H1 (cell line): Measurements from ENCODE around the gene SPDYE2B. TPM values are rescaled to one million over a fixed set of nuclear protein-coding genes. Genes with fewer than 3 reads are reported as not detected.
"Not testable (repeated sequence)": the region's sequence is repeated elsewhere in the genome, so short reads cannot be mapped to it uniquely, and the experiment has no call there.

Source experiments
- CTCF ChIA-PET: fragments of 300-600 bp; sonication (Branson Sonifier 250); formaldehyde crosslinking; loops from one replicate; lab custom pipeline; 2021; ENCODE audit not compliant: partially characterized antibody; lab: Charles Lee
- POLR2A ChIA-PET: fragments of 300-600 bp; sonication (Branson Sonifier 250); formaldehyde crosslinking; loops from one replicate; lab custom pipeline; 2021; ENCODE audit warnings: inconsistent platforms; ENCODE audit not compliant: partially characterized antibody; lab: Charles Lee
- DNase-seq, 2 experiments: peaks; one replicate each; pipeline versions ENCODE4 v3.0.0 to v3.0.0-alpha.2; 2010 to 2022; ENCODE audit warnings: low spot score in 2 of 2, low read depth in 1 of 2, mixed read lengths in 1 of 2
- FAIRE-seq: peaks from 2 replicates; lab custom pipeline; 2011; peaks lifted over from hg19 to GRCh38; lab: Jason Lieb, UNC
- H2AFZ ChIP-seq: 2 replicates; pipeline ENCODE4 v1.8.1; 2012; ENCODE audit warnings: low read length, inconsistent platforms
- H2AK5ac ChIP-seq: 2 replicates; pipeline ENCODE4 v1.6.1; 2013; ENCODE audit warnings: low read depth, low read length
- H2BK120ac ChIP-seq: replicated peaks from 2 replicates; pipeline ENCODE3; 2013; ENCODE audit warnings: low read depth, low read length, inconsistent platforms
- H2BK12ac ChIP-seq: 2 replicates; pipeline ENCODE4 v1.6.1; 2013; ENCODE audit warnings: low read depth, low read length
- H2BK15ac ChIP-seq: 2 replicates; pipeline ENCODE4 v1.6.1; 2013; ENCODE audit warnings: low read length
- H2BK20ac ChIP-seq: 2 replicates; pipeline ENCODE4 v1.6.1; 2013; ENCODE audit warnings: low read length
- H2BK5ac ChIP-seq: 2 replicates; pipeline ENCODE4 v1.6.1; 2013; ENCODE audit warnings: low read depth, low read length
- H3K14ac ChIP-seq: 2 replicates; pipeline ENCODE4 v1.6.1; 2013; ENCODE audit warnings: inconsistent platforms; ENCODE audit not compliant: insufficient read length
- H3K18ac ChIP-seq: 2 replicates; pipeline ENCODE4 v1.6.1; 2013; ENCODE audit warnings: low read length; ENCODE audit errors: extremely low read depth
- H3K23ac ChIP-seq: 2 replicates; pipeline ENCODE4 v1.6.1; 2013; ENCODE audit warnings: inconsistent platforms; ENCODE audit not compliant: insufficient read length
- H3K23me2 ChIP-seq: 2 replicates; pipeline ENCODE4 v1.6.1; 2013; ENCODE audit warnings: low read depth, low read length
- H3K27ac ChIP-seq: 2 replicates; pipeline ENCODE4 v1.6.1; 2011; ENCODE audit warnings: low read depth, low read length, inconsistent platforms
- H3K27me3 ChIP-seq, 4 experiments: replicated peaks in 1 of 4; 1 replicate in 1 of 4; 2 replicates in 3 of 4; pipeline versions ENCODE4 v1.6.1 to v1.8.1; 2011 to 2013; ENCODE audit warnings: low read length in 3 of 4, mild to moderate bottlenecking in 3 of 4, inconsistent platforms in 2 of 4, mixed read lengths in 2 of 4, moderate library complexity in 1 of 4; ENCODE audit not compliant: control insufficient read depth in 3 of 4, insufficient read depth in 3 of 4; ENCODE audit errors: extremely low read depth in 1 of 4
- H3K36me3 ChIP-seq, 4 experiments: 2 replicates each; pipeline versions ENCODE4 v1.6.1 to v1.8.1; 2011 to 2013; ENCODE audit warnings: mild to moderate bottlenecking in 4 of 4, low read length in 3 of 4, moderate library complexity in 2 of 4, control low read depth in 1 of 4, inconsistent platforms in 1 of 4; ENCODE audit not compliant: insufficient read depth in 4 of 4, control insufficient read depth in 2 of 4
- H3K4ac ChIP-seq: replicated peaks from 2 replicates; pipeline ENCODE3; 2013; ENCODE audit warnings: low read length, low read depth, mixed read lengths, inconsistent platforms; ENCODE audit not compliant: insufficient read length
- H3K4me1 ChIP-seq, 4 experiments: replicated peaks in 1 of 4; 1 replicate in 1 of 4; 2 replicates in 3 of 4; pipeline versions ENCODE4 v1.6.1 to v1.8.1; 2011 to 2013; ENCODE audit warnings: low read length in 3 of 4, inconsistent platforms in 2 of 4, mixed read lengths in 1 of 4; ENCODE audit not compliant: insufficient read depth in 4 of 4, control insufficient read depth in 3 of 4
- H3K4me2 ChIP-seq, 2 experiments: 2 replicates each; pipeline versions ENCODE4 v1.6.1 to v1.8.1; 2011 to 2013; ENCODE audit warnings: low read depth in 2 of 2, low read length in 2 of 2, control low read depth in 1 of 2, inconsistent platforms in 1 of 2, mild to moderate bottlenecking in 1 of 2; ENCODE audit not compliant: insufficient read depth in 1 of 2
- H3K4me3 ChIP-seq, 4 experiments: fragments of 200-600, 300-600 bp in 1 of 4; sonication (generic), shearing (Covaris generic), sonication (Bioruptor Twin) in 1 of 4; 2 replicates each; pipeline versions ENCODE4 v1.5.1 to v1.8.1; 2011 to 2016; ENCODE audit warnings: low read length in 4 of 4, low read depth in 3 of 4, control low read depth in 2 of 4, inconsistent platforms in 2 of 4, mild to moderate bottlenecking in 2 of 4, mixed read lengths in 1 of 4, moderate library complexity in 1 of 4; ENCODE audit not compliant: insufficient read depth in 2 of 4; ENCODE audit errors: extremely low read depth in 1 of 4
- H3K56ac ChIP-seq: replicated peaks from 2 replicates; pipeline ENCODE3; 2013; ENCODE audit warnings: low read depth, mild to moderate bottlenecking, mixed read lengths, low read length, inconsistent platforms; ENCODE audit not compliant: insufficient read length
- H3K79me1 ChIP-seq: 2 replicates; pipeline ENCODE4 v1.6.1; 2013; ENCODE audit warnings: low read depth, low read length, control low read depth
- H3K79me2 ChIP-seq, 2 experiments: 2 replicates each; pipeline versions ENCODE4 v1.6.1 to v1.8.1; 2012 to 2013; ENCODE audit warnings: low read length in 2 of 2, mild to moderate bottlenecking in 2 of 2, inconsistent platforms in 1 of 2; ENCODE audit not compliant: insufficient read depth in 2 of 2, control insufficient read depth in 1 of 2
- H3K9ac ChIP-seq, 4 experiments: replicated peaks in 1 of 4; 1 replicate in 1 of 4; 2 replicates in 3 of 4; pipeline versions ENCODE4 v1.6.1 to v1.8.1; 2011 to 2013; ENCODE audit warnings: low read depth in 3 of 4, low read length in 3 of 4, control low read depth in 2 of 4, mild to moderate bottlenecking in 2 of 4, moderate library complexity in 2 of 4, inconsistent platforms in 1 of 4; ENCODE audit errors: extremely low read depth in 1 of 4
- H3K9me3 ChIP-seq, 2 experiments: 2 replicates each; pipeline versions ENCODE4 v1.6.1 to v1.8.1; 2012 to 2013; ENCODE audit warnings: mild to moderate bottlenecking in 2 of 2, moderate library complexity in 2 of 2, control low read depth in 1 of 2, inconsistent platforms in 1 of 2, low read depth in 1 of 2, low read length in 1 of 2, mixed read lengths in 1 of 2; ENCODE audit not compliant: insufficient read depth in 2 of 2
- H4K20me1 ChIP-seq, 2 experiments: replicated peaks in 1 of 2; 2 replicates each; pipeline versions ENCODE3 to v1.8.1; 2011 to 2013; ENCODE audit warnings: inconsistent platforms in 2 of 2, low read length in 2 of 2, mild to moderate bottlenecking in 1 of 2; ENCODE audit not compliant: insufficient read depth in 2 of 2, control insufficient read depth in 1 of 2
- H4K5ac ChIP-seq: 2 replicates; pipeline ENCODE4 v1.6.1; 2013; ENCODE audit warnings: low read length, low read depth, mixed read lengths, inconsistent platforms; ENCODE audit not compliant: insufficient read length
- H4K8ac ChIP-seq: 2 replicates; pipeline ENCODE4 v1.8.0; 2013; ENCODE audit warnings: mild to moderate bottlenecking, moderate library complexity, low read length, inconsistent platforms; ENCODE audit not compliant: insufficient read depth; ENCODE audit errors: extremely low read depth
- H4K91ac ChIP-seq: replicated peaks from 2 replicates; pipeline ENCODE3; 2013; ENCODE audit warnings: low read length, mixed read lengths, inconsistent platforms; ENCODE audit not compliant: insufficient read length
- WGBS, 2 experiments: shearing (Covaris generic) in 1 of 2; methylation state at CpG; one replicate each; pipeline versions ENCODE4 v1.1.6 to v1.1.7; 2013 to 2015; ENCODE audit warnings: low lambda C conversion rate in 2 of 2, mixed read lengths in 2 of 2, inconsistent platforms in 1 of 2, low coverage in 1 of 2, missing lambda C conversion rate in 1 of 2; ENCODE audit not compliant: insufficient replicate concordance in 2 of 2, insufficient coverage in 1 of 2, insufficient read length in 1 of 2; ENCODE audit errors: extremely low coverage in 1 of 2, missing lambda C conversion rate in 1 of 2; 5-methylcytosine and 5-hydroxymethylcytosine counted together
- polyA plus RNA-seq, 7 experiments: library from polyadenylated mRNA; depleted of rRNA in 3 of 7; stranded (reverse) in 5 of 7; unstranded in 2 of 7; fragments of >200 nt in 5 of 7; fragments of 200-250 nt in 2 of 7; gene quantifications; 1 replicate in 5 of 7; 2 replicates in 1 of 7; 4 replicates in 1 of 7; pipeline versions ENCODE4 v1.2.1 to v1.2.3, GENCODE V29; 2011 to 2013; ENCODE audit warnings: missing spikeins in 2 of 7, mixed read lengths in 2 of 7
- total RNA-seq: library from RNA; stranded (reverse); fragmentation: NEBNext Ultra II Directional; extraction: Animal tissue kit (Norgen Biotek cat#: 25700); gene quantifications from 2 replicates; pipeline ENCODE4 v1.2.1, GENCODE V29; 2021

Gene SPDYE2B
- total and polyA plus RNA-seq, 2 of the 8 experiments (the other 6 are each of a cell fraction or from before 2014, with no cell fraction given), result not detected

DNA sequence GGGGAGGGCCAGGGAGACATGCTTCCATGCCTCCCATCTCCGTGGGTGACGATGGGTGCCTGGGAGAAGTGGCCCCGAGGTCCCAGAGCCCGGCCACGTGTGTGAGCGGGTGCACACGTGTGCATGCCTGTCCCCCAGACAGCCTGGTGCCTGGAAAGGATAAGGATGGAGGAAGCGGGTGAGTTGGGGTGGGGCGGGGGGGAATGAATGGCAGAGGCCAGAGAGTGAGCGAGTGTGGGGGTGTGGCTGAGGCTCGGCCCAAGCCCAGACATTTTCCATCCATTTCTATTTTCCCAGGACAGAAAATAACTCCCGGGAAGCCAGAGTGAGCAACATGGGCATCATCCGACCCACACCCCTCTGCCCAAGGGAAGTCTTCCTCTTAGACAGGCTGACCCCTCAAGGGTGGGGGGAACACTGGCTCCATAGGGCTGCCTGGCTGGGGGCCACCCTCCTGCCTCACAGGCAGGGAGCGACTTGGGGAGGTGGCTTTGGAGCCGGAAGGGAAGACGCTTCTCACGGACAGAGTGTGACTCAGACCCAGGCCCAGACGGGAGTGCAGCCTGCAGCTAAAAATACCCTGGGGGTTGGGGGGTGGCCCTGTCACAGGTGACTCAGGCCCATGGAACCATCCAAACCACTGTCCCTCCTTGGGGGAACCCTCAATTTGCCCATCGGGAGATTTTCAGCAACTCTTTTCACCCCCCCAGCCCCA is 45.5 kb upstream of the SPDYE2B start:
- H3K4ac ChIP-seq, H4K5ac ChIP-seq, H3K14ac ChIP-seq, DNase-seq, H2BK120ac ChIP-seq, POLR2A ChIA-PET, H2AK5ac ChIP-seq, FAIRE-seq, H2BK15ac ChIP-seq, H2AFZ ChIP-seq, H3K4me1 ChIP-seq, H3K79me2 ChIP-seq, H4K91ac ChIP-seq, H4K8ac ChIP-seq, H2BK20ac ChIP-seq, H3K9me3 ChIP-seq, H2BK12ac ChIP-seq, H3K18ac ChIP-seq, H3K9ac ChIP-seq, H3K4me2 ChIP-seq, H3K4me3 ChIP-seq, H3K56ac ChIP-seq, H4K20me1 ChIP-seq, H3K27ac ChIP-seq, H3K23ac ChIP-seq, CTCF ChIA-PET, H3K23me2 ChIP-seq, H3K36me3 ChIP-seq, H2BK5ac ChIP-seq, H3K27me3 ChIP-seq, H3K79me1 ChIP-seq: not testable (repeated sequence)
- WGBS, 2 experiments, result 96% methylated on average over 5 of the region's 19 CpGs; no CpG with 5 or more reads in 1 of the 2 experiments

DNA sequence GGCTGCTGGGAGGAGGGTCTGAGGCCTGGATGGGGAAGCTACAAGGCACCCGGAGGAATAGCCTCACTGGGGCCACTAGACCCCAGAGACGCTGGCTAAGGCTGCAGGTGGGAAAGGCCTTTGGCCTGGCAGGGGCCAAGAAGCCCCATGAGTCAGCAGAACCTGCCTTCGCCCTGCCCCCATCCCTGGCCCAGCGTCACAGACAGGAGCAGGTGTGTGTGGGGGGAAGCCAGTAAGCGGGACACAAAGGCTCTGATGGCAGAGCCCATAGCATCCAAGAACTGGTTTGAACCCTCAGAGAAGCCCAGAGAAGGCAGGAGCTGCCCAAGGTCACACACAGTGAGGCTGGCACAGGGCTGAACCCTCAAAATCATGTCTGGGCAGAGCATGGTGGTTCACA is 43.3 kb upstream of the SPDYE2B start:
- H4K5ac ChIP-seq, H3K4me2 ChIP-seq, H3K27ac ChIP-seq, H3K9ac ChIP-seq, H2BK12ac ChIP-seq, POLR2A ChIA-PET, H2AFZ ChIP-seq, H2BK120ac ChIP-seq, H3K4me1 ChIP-seq, H4K91ac ChIP-seq, H3K27me3 ChIP-seq, H3K36me3 ChIP-seq, H3K9me3 ChIP-seq, H3K79me2 ChIP-seq, H3K23me2 ChIP-seq, H3K18ac ChIP-seq, H2AK5ac ChIP-seq, H2BK5ac ChIP-seq, CTCF ChIA-PET, H2BK15ac ChIP-seq, DNase-seq, H2BK20ac ChIP-seq, H3K56ac ChIP-seq, H3K14ac ChIP-seq, H4K8ac ChIP-seq, H3K4me3 ChIP-seq, H3K79me1 ChIP-seq, FAIRE-seq, H4K20me1 ChIP-seq, H3K4ac ChIP-seq, H3K23ac ChIP-seq: not testable (repeated sequence)
- no CpG with 5 or more reads among the region's 5 CpGs for WGBS, 2 experiments
